Activated CD4-positive, alpha-beta T cell treated with anti-CD3 and anti-CD28 coated beads for 36 hours (primary cell): ENCODE data around the gene PLXDC1. TPM values are rescaled to one million over a fixed set of nuclear protein-coding genes. Genes with fewer than 3 reads are reported as not detected.

ENCODE experiments used
- ATAC-seq: fragments of 200-7000 bp; cut with Tn5 transposase; one replicate; pipeline ENCODE4 v1.10.0; 2021; ENCODE audit warnings: mild to moderate bottlenecking, moderate library complexity
- CTCF ChIA-PET: fragments of 350-600 bp; sonication (Branson Sonifier 250); formaldehyde crosslinking; loops from one replicate; lab custom pipeline; 2021; ENCODE audit warnings: antibody characterized with exemption; lab: Charles Lee
- POLR2A ChIA-PET: fragments of 350-600 bp; sonication (Branson Sonifier 250); formaldehyde crosslinking; loops from one replicate; lab custom pipeline; 2021; ENCODE audit warnings: antibody characterized with exemption, inconsistent platforms; lab: Charles Lee
- DNase-seq: peaks from one replicate; pipeline ENCODE4 v3.0.0-alpha.2; 2020
- H3K27ac Mint-ChIP-seq: one replicate; pipeline ENCODE4 v1.8.0; 2021; ENCODE audit warnings: mixed read lengths
- H3K27me3 Mint-ChIP-seq: one replicate; pipeline ENCODE4 v1.8.0; 2021; ENCODE audit warnings: mixed read lengths
- H3K36me3 Mint-ChIP-seq: one replicate; pipeline ENCODE4 v1.8.0; 2021; ENCODE audit warnings: low read depth, mixed read lengths
- H3K4me1 Mint-ChIP-seq: one replicate; pipeline ENCODE4 v1.8.0; 2021; ENCODE audit warnings: mixed read lengths
- H3K4me3 Mint-ChIP-seq: one replicate; pipeline ENCODE4 v1.8.0; 2021; ENCODE audit warnings: mild to moderate bottlenecking, moderate library complexity, mixed read lengths
- H3K9me3 Mint-ChIP-seq: one replicate; pipeline ENCODE4 v1.8.0; 2021; ENCODE audit warnings: low read depth, mixed read lengths
- intact Hi-C, 2 experiments: fragments of 100-400 bp; cut with DNase I in 1 of 2; cut with micrococcal nuclease in 1 of 2; formaldehyde crosslinking; loops; one replicate each; pipeline versions ENCODE4 v1.14.2 to v1.15.1; 2022 to 2024; cut with DNase I, micrococcal nuclease
- total RNA-seq, 2 experiments: library from RNA; stranded (reverse); gene quantifications; one replicate each; pipeline ENCODE4 v1.2.3, GENCODE V29; 2021

The PLXDC1 gene
- total RNA-seq, 2 experiments from 2014 or later: 1.2 to 2.4 TPM

DNA sequence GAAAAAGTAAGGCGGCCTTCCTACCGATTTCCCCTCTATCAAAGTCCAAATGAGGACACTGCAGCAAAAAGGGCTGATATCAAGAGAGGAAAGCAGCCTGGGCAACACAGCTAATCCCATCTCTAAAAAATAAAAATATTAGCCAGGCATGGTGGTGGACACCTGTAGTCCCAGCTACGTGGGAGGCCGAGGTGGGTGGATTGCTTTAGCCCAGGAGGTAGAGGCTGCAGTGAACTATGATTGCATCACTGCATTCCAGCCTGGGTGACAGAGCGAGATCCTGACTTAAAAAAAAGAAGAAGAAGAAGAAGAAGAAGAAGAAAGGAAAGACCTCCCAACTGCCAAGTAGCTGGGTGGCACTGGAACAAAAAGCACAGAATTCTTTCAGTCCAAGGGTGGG is 31.6 kb upstream of the PLXDC1 start:
- intact Hi-C loops: no loop called here
- H3K9me3 Mint-ChIP-seq: no peaks in the 10 kb centered on the region
- ATAC-seq (no peak), DNase-seq (no peak)
- ChIA-PET POLR2A (interaction anchor here (0.6 kb wide), 1 partner anchor 24 kb away, joined by 5 read pairs; no protein-coding TSS in a partner anchor), CTCF (interaction anchor here (0.7 to 2.0 kb wide), 4 partner anchors 8 to 53 kb away, joined by 3 to 13 read pairs (median 6); no protein-coding TSS in a partner anchor)
- H3K27ac Mint-ChIP-seq: no peak overlapping the region
- peaks cover 23% of the 10 kb centered on the region for H3K36me3 Mint-ChIP-seq
- H3K27me3 Mint-ChIP-seq: no peaks in the 10 kb centered on the region
- H3K4me3 Mint-ChIP-seq: no peak overlapping the region
- H3K4me1 Mint-ChIP-seq: no peaks in the 10 kb centered on the region

DNA sequence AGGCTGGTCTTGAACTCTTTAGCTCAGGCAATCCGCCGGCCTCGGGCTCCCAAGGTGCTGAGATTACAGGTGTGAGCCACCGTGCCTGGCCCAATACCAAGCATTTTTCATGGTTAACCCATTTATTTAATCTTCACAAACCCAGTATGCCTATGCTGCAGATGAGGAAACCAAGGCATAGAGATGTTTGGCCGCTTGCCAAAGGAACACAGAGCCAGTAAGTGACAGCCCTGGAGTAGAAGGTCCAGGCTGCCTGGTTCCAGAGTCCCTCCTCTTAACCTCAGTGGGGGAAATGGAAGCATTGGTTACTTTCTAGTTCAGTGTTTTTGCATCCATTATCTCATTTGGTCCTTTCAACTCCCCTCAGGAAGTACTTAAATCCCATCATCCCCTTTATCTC is 29.9 kb upstream of the PLXDC1 start:
- Mint-ChIP-seq H3K36me3 (peaks cover 25% of the 10 kb centered on the region), H3K27me3 (no peaks in the 10 kb centered on the region), H3K4me1 (no peaks in the 10 kb centered on the region), H3K27ac (no peak overlapping the region), H3K9me3 (no peaks in the 10 kb centered on the region), H3K4me3 (no peak overlapping the region)
- intact Hi-C loops: no loop called here
- no peak for ATAC-seq
- ChIA-PET POLR2A (no interaction called here), CTCF (no interaction called here)
- no peak for DNase-seq

DNA sequence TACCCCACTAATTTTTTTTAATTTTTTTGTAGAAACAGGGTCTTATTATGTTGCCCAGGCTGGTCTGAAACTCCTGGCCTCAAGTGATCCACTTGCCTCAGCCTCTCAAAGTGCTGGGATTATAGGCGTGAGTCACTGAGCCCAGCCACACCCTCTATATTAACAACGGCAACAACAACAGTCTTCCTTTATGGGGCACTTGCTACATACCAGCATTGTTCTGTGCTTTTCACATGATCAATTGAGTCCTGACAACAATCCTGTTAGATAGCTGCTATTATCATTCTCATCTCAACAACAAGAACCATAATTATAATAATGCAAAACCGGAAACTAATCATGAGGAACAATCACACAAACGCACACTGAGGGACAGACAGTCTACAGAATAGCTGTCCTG is 27.1 kb upstream of the PLXDC1 start:
- peaks cover 4% of the 10 kb centered on the region for H3K4me1 Mint-ChIP-seq
- ChIA-PET CTCF (interaction anchor here (0.6 to 0.7 kb wide), 2 partner anchors 33 to 61 kb away, joined by 3 to 4 read pairs; no protein-coding TSS in a partner anchor), POLR2A (no interaction called here)
- DNase-seq: no peak
- H3K27ac Mint-ChIP-seq: no peak overlapping the region
- no peaks in the 10 kb centered on the region for H3K27me3 Mint-ChIP-seq
- no peak for ATAC-seq
- H3K4me3 Mint-ChIP-seq: no peak overlapping the region
- peaks cover 15% of the 10 kb centered on the region for H3K36me3 Mint-ChIP-seq
- H3K9me3 Mint-ChIP-seq: no peaks in the 10 kb centered on the region
- intact Hi-C loops: no loop called here

DNA sequence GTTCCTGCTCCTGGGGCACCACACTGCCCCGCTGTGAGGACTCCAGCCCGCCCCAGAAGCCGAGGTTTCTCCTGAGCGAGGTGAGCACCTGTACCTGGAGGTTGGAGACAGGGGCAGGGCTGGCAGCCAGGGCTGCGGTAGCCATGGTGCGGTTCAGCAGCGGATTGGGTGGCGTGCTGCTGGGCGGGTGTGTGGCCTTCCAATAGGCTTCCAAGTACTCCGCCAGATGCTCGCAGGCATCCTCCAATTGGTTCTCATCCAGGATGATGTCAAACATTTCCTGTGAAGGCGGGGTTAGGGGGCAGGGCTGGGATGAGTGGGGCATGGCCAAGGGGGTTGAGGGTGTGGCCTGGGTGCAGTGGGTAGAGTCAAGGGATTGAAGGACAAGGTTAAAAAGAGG is 25.8 kb upstream of the PLXDC1 start:
- Mint-ChIP-seq H3K9me3 (no peaks in the 10 kb centered on the region), H3K4me1 (peaks cover 9% of the 10 kb centered on the region), H3K4me3 (no peak overlapping the region), H3K36me3 (peaks cover 10% of the 10 kb centered on the region), H3K27ac (no peak overlapping the region), H3K27me3 (no peaks in the 10 kb centered on the region)
- DNase-seq: peak; percentile 29
- intact Hi-C loops: no loop called here
- ChIA-PET POLR2A (no interaction called here), CTCF (interaction anchor here (5.7 kb wide), 1 partner anchor 12 kb away, joined by 76 read pairs; the partner anchor contains the start of gene ARL5C)
- ATAC-seq: peak; percentile 31

DNA sequence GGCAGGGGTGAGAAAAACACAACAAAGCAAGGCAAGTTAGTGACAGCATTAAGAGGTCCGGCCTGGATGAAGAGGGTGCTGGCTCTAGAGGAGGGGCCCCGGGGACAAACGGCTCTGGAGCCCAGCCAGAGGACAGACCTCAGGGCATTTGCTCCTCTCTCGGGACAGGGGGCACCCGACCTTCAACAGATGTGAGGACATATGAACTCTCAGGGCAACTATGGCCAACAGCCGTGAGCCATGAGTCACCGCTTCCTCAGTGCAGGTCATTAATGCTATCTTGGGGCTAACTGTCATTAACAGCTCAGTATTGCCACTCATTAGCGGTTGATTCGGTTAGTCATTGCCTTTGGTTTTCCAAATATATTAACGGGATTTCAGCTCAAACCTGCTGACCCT is 24.3 kb upstream of the PLXDC1 start:
- Mint-ChIP-seq H3K4me1 (peaks cover 9% of the 10 kb centered on the region), H3K4me3 (no peak overlapping the region), H3K36me3 (peaks cover 10% of the 10 kb centered on the region), H3K27ac (no peak overlapping the region), H3K27me3 (no peaks in the 10 kb centered on the region), H3K9me3 (no peaks in the 10 kb centered on the region)
- POLR2A ChIA-PET: interaction anchor here (0.6 to 1.2 kb wide), 2 partner anchors 24 to 89 kb away, joined by 3 to 4 read pairs; partner anchors contain the start of gene RPL19
- intact Hi-C loops: loop anchor here in 1 of 2 experiments (1.0 kb wide), 2 partner anchors 10 to 192 kb away; no protein-coding TSS in a partner anchor
- ATAC-seq (no peak), DNase-seq (no peak)
- CTCF ChIA-PET: interaction anchor here (0.6 to 5.7 kb wide), 22 partner anchors 8 to 441 kb away, joined by 3 to 76 read pairs (median 5); partner anchors contain the start of gene ARL5C

DNA sequence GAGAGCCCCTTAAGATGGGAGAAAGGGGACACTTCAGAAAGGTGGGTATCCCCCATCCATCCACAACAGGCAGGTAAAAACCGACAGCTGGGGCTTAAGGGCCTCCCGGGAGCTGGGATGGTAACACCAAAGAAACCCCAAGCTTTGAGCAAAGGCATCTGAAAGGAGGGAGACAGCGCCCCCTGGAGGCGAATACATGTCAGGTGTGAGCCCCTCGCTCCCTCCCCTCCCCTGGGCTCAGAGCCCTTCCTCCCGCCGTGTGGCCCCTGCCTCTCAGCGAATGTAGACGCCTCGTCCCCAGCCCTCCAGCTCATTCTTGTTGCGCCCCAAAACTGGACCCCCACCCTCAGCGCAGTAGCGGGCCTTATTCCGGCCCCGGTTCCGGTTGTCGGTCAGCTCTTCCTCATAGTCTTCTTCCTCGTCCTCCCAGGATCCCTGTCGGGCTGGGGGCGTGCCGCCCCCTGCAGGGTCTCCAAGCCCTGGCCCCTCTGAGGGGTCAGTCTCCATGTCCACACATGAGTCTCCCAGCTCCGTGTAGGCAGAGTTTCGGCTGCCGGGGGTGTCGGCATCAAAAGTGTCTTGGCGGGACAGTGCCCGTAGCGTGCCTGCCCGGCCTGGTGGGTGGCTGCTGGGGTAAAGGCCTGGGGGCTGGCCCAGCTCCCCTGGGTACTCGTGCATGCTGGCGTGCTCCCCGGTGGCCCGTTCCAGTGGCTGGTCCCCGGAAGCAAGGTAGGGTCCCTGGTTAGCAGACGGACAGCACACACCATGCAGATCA is 23.7 kb upstream of the PLXDC1 start:
- intact Hi-C loops: loop anchor here in 1 of 2 experiments (1.0 kb wide), 2 partner anchors 10 to 192 kb away; no protein-coding TSS in a partner anchor
- peak; percentile 87 for DNase-seq
- CTCF ChIA-PET: interaction anchor here (0.6 to 5.7 kb wide), 34 partner anchors 8 to 441 kb away, joined by 3 to 76 read pairs (median 4); partner anchors contain the start of gene ARL5C

DNA sequence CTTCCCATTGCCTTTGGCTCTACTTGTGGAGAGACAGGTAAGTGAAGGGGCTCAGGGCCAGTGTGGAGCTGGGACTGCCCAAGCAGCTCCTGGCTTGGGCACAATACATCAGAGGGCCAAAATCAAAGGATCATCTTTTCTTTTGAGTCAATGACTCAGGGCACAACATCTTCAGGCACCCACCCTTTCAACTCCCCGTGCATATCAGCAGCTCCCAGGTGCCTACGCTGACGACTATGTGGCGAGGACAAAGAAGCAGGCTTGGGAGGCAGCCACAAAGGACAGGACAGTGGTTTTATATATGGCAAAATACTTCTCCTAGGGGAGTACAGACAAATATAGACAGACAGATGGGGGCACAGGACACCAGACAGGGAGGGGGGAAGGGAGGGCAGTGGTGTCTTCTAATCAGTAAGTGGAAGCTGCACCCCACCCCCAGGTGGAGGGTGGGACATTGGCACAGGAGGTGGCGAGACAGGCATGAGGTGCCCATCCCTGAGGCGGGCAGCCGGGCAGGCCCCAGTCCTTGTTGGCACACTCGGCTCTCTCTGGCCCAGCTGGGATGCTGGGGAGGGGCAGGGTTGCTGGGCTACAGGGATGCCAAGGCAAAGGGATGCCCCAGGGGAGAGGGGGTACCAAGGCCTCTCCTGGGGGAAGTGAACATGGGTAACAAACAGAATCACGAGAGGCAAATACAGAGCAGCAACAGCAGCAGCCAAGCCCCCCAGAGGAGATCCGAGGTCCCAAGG is 22.3 kb upstream of the PLXDC1 start:
- Mint-ChIP-seq H3K27ac (no peak overlapping the region), H3K27me3 (no peaks in the 10 kb centered on the region), H3K4me1 (peaks cover 9% of the 10 kb centered on the region), H3K4me3 (no peak overlapping the region), H3K9me3 (no peaks in the 10 kb centered on the region), H3K36me3 (peaks cover 10% of the 10 kb centered on the region)
- ATAC-seq: no peak
- intact Hi-C loops: no loop called here
- ChIA-PET CTCF (interaction anchor here (0.7 to 5.7 kb wide), 20 partner anchors 9 to 237 kb away, joined by 3 to 76 read pairs (median 3); partner anchors contain the start of genes ARL5C and RPL19), POLR2A (interaction anchor here (2.1 kb wide), 1 partner anchor 22 kb away, joined by 4 read pairs; the partner anchor contains the start of gene PLXDC1)
- DNase-seq: no peak

More for the DNA sequence above, 23.7 kb upstream of the PLXDC1 start:
- POLR2A ChIA-PET: interaction anchor here (0.6 to 2.1 kb wide), 4 partner anchors 17 to 88 kb away, joined by 3 to 4 read pairs (median 4); partner anchors contain the start of genes PLXDC1 and RPL19
- H3K36me3 Mint-ChIP-seq: peaks cover 10% of the 10 kb centered on the region
- peak; percentile 88 for ATAC-seq
- no peak overlapping the region for H3K4me3 Mint-ChIP-seq
- no peaks in the 10 kb centered on the region for H3K9me3 Mint-ChIP-seq
- H3K4me1 Mint-ChIP-seq: peaks cover 9% of the 10 kb centered on the region
- H3K27ac Mint-ChIP-seq: no peak overlapping the region
- no peaks in the 10 kb centered on the region for H3K27me3 Mint-ChIP-seq

DNA sequence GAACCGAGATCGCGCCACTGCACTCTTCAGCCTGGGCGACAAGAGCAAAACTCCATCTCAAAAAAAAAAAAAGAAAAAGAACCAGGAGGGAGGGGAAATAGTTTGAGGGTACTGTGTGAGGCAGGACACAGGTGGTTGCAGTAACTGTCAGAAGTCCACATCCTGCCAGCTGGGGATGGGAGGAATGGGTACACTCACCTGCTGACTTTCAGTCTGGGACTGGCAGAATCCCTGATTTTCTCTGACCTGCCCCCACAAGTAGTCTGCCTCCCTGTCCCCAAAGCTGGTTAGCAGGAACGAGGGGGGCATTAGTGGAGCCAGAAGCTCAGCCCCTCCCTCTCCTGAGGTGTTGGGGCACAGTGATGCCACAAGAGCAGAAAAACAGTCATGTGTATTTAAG is 21.6 kb upstream of the PLXDC1 start:
- Mint-ChIP-seq H3K27me3 (peaks cover 2% of the 10 kb centered on the region), H3K9me3 (no peaks in the 10 kb centered on the region), H3K4me1 (peaks cover 9% of the 10 kb centered on the region), H3K27ac (no peak overlapping the region), H3K4me3 (no peak overlapping the region), H3K36me3 (peaks cover 10% of the 10 kb centered on the region)
- intact Hi-C loops: no loop called here
- no peak for ATAC-seq
- no peak for DNase-seq
- CTCF ChIA-PET: interaction anchor here (0.7 to 5.7 kb wide), 10 partner anchors 8 to 234 kb away, joined by 3 to 76 read pairs (median 4); partner anchors contain the start of genes ARL5C and RPL19
- POLR2A ChIA-PET: interaction anchor here (2.1 kb wide), 1 partner anchor 21 kb away, joined by 4 read pairs; the partner anchor contains the start of gene PLXDC1

DNA sequence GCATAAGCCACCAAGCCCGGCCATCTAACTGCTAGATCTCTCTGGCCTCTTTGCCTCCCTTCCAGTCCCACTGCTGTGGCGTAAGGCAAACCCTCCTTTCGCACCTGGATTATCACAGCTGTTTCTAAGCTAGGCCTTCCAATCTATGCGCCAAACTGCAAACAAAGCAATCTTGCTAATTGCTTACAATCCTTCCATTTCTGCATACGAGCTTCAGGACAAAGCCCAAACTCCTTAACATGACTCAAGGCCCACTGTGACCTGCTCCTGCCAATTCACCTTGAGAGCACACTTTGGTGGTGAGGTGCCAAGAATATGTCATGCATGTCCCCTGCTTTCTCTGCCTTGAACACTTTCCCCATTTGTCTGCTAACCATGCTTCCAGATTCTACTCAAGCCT is 20.5 kb upstream of the PLXDC1 start:
- no peaks in the 10 kb centered on the region for H3K9me3 Mint-ChIP-seq
- DNase-seq: no peak
- intact Hi-C loops: no loop called here
- ChIA-PET CTCF (interaction anchor here (0.7 to 4.5 kb wide), 6 partner anchors 12 to 332 kb away, joined by 3 to 49 read pairs (median 4); no protein-coding TSS in a partner anchor), POLR2A (interaction anchor here (0.9 kb wide), 1 partner anchor 23 kb away, joined by 3 read pairs; no protein-coding TSS in a partner anchor)
- peaks cover 6% of the 10 kb centered on the region for H3K27me3 Mint-ChIP-seq
- no peak overlapping the region for H3K4me3 Mint-ChIP-seq
- H3K4me1 Mint-ChIP-seq: peaks cover 16% of the 10 kb centered on the region
- H3K36me3 Mint-ChIP-seq: no peaks in the 10 kb centered on the region
- ATAC-seq: no peak
- H3K27ac Mint-ChIP-seq: no peak overlapping the region

DNA sequence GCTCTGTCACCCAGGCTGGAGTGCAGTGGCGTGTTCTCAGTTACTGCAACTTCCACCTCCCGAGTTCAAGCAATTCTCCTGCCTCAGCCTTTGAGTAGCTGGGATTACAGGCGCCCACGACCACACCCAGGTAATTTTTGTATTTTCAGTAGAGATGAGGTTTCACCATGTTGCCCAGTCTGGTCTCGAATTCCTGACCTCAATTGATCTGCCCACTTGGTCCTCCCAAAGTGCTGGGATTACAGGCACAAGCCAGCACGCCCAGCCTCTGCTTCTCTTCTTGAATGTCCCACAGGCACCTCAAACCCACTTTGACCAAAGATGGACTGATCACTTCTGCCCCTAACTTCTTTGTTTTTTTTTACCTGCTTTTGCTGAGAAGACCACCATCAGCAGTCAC is 19.1 kb upstream of the PLXDC1 start:
- CTCF ChIA-PET: interaction anchor here (0.6 to 1.6 kb wide), 3 partner anchors 67 to 479 kb away, joined by 3 to 4 read pairs (median 4); no protein-coding TSS in a partner anchor
- DNase-seq (no peak), ATAC-seq (no peak)
- Mint-ChIP-seq H3K27ac (no peak overlapping the region), H3K4me1 (peaks cover 20% of the 10 kb centered on the region), H3K36me3 (no peaks in the 10 kb centered on the region), H3K4me3 (no peak overlapping the region), H3K27me3 (peaks cover 18% of the 10 kb centered on the region), H3K9me3 (no peaks in the 10 kb centered on the region)
- intact Hi-C loops: no loop called here
- POLR2A ChIA-PET: interaction anchor here (0.6 kb wide), 1 partner anchor 36 kb away, joined by 3 read pairs; no protein-coding TSS in a partner anchor
